ENCODE data around the gene NUTF2. TPM values are rescaled to one million over a fixed set of nuclear protein-coding genes. Genes with fewer than 3 reads are reported as not detected.
A peak's percentile ranks its signal among the peaks of the same experiment; 100 is the strongest.

Gene NUTF2
- total and polyA plus RNA-seq, 4 donors = 49.7 to 164 (median 101) TPM

DNA sequence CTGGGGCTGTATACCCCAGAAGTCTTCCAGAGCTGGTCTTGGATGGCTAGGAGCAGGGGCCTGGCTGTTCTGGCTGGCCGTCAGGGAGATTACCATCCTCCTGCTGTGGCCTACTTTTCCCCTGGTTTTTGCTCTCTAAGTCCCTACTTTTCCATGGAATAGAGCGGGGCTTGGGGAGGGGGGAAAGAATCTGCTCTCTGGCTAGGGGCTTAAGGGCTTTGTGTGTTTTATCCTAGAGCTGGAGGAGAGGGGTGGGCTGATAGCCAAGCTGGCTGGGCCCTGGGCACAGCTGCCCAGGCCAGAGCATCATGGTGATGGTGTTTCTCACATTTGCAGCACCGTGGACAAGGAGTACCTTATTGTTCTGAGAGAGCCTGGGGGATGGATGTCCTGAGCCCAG, 41.6 kb downstream of the NUTF2 start:
- WGBS, 2 donors = 84 to 91% methylated on average over 3 of the region's 3 CpGs
- no peak overlapping the region for H3K27ac ChIP-seq (ENCODE audit: low read depth in 1 of 2, low read length in 1 of 2)
- H3K27me3 ChIP-seq (ENCODE audit: control insufficient read depth in 3 of 3, insufficient read depth in 3 of 3, low read length in 2 of 3) = no peaks in the 10 kb centered on the region
- no peak for DNase-seq
- no peak overlapping the region for H3K9ac ChIP-seq (ENCODE audit: insufficient read depth in 1 of 2, low read length in 2 of 2)
- peaks cover 0 to 17% (median 3%) of the 10 kb centered on the region in 5 donors for H3K4me1 ChIP-seq (ENCODE audit: control insufficient read depth in 5 of 5, insufficient read depth in 5 of 5, low read length in 5 of 5)
- H3K9me3 ChIP-seq (ENCODE audit: control insufficient read depth in 4 of 4, insufficient read depth in 3 of 4, low read length in 3 of 4) = no peaks in the 10 kb centered on the region
- no peak for ATAC-seq (ENCODE audit: insufficient read depth, low FRiP score)
- peaks cover 0 to 13% (median 3%) of the 10 kb centered on the region in 4 donors for H3K36me3 ChIP-seq (ENCODE audit: control insufficient read depth in 4 of 4, insufficient read depth in 4 of 4, low read length in 4 of 4)
- no peak overlapping the region for H3K4me3 ChIP-seq
- TF ChIP-seq, protein P1, sequence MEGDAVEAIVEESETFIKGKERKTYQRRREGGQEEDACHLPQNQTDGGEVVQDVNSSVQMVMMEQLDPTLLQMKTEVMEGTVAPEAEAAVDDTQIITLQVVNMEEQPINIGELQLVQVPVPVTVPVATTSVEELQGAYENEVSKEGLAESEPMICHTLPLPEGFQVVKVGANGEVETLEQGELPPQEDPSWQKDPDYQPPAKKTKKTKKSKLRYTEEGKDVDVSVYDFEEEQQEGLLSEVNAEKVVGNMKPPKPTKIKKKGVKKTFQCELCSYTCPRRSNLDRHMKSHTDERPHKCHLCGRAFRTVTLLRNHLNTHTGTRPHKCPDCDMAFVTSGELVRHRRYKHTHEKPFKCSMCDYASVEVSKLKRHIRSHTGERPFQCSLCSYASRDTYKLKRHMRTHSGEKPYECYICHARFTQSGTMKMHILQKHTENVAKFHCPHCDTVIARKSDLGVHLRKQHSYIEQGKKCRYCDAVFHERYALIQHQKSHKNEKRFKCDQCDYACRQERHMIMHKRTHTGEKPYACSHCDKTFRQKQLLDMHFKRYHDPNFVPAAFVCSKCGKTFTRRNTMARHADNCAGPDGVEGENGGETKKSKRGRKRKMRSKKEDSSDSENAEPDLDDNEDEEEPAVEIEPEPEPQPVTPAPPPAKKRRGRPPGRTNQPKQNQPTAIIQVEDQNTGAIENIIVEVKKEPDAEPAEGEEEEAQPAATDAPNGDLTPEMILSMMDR (IDR thresholded peaks at IDR 0.05; ENCODE audit: control extremely low read depth, extremely low read depth) = no peak

DNA sequence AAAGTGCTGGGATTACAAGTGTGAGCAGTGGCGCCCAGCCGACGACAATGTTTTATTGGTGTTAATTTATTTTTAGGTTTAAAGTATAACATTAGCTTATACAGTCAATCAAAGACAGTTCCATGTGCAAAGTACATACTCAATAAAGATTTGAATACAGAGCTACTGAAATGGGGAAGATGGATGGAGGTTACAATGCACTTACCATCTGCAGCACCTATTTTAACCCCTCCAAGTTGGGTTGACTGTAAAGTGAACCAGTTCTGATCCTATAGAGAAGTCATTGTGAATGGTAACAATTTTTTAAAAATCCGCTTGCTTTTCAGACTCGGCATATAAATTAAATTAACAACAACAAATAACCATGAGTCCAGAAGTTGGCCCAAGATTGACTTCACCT, 45.6 kb downstream of the NUTF2 start:
- ATAC-seq (ENCODE audit: insufficient read depth, low FRiP score) (no peak), DNase-seq (no peak)
- TF ChIP-seq, protein P1 (IDR thresholded peaks at IDR 0.05; ENCODE audit: control extremely low read depth, extremely low read depth) = no peak
- no peaks in the 10 kb centered on the region for H3K9me3 ChIP-seq (ENCODE audit: control insufficient read depth in 4 of 4, insufficient read depth in 3 of 4, low read length in 3 of 4)
- peak overlapping the region in 1 of 2 donors; percentile 73 for H3K27ac ChIP-seq (ENCODE audit: low read depth in 1 of 2, low read length in 1 of 2)
- H3K36me3 ChIP-seq (ENCODE audit: control insufficient read depth in 4 of 4, insufficient read depth in 4 of 4, low read length in 4 of 4) = no peaks in the 10 kb centered on the region
- H3K4me1 ChIP-seq (ENCODE audit: control insufficient read depth in 5 of 5, insufficient read depth in 5 of 5, low read length in 5 of 5) = peaks cover 4 to 17% (median 8%) of the 10 kb centered on the region in 5 donors
- no peaks in the 10 kb centered on the region for H3K27me3 ChIP-seq (ENCODE audit: control insufficient read depth in 3 of 3, insufficient read depth in 3 of 3, low read length in 2 of 3)
- 68 to 78% methylated on average over 5 of the region's 5 CpGs for WGBS, 2 donors
- H3K4me3 ChIP-seq = no peak overlapping the region
- H3K9ac ChIP-seq (ENCODE audit: insufficient read depth in 1 of 2, low read length in 2 of 2) = peak overlapping the region in 1 of 2 donors; percentile 85

DNA sequence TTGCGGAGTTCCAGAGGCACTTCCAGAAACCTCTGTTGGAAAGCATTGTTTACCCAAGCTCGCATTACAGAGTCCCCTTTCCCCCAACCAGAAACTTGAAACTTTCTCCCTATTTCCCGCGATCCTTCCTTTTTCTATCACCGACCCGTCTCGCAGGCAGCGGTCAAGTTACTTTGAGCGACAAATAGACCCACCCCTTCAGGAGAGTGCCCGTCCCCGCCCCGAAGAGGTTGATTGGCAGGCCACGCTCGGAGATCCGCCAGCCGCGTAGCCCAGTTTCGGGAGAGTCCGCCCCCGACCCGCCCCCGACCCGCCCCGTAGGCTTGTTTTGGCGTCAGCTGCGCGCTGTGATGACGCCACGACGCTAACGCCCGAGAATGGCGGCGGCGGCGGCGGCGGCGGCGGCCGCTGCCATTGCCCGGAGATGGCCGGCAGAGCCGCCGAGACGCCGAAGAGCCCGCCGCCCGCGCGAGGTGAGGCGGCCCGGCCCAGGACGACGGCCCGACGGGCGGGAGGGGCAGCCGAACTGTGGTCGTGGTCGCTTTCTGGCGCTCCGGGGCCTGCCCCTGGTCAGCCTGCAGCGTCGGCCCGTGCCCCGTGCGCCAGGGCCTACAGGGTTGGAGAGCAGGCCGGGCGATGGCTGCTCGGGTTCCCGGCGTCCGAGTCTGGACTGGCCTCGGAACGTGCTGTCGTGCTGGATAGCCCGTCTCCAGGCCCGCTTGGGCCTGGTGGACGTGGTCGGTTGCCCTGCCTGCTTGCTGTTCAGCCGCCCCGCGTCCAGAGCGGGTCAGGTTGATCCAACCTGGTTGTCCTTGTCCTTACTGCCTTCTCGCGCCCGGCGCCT, 46.4 kb downstream of the NUTF2 start, which contains the start of gene PSKH1:
Gene PSKH1, plus strand, starts transcription at position 356 of the 844 bp plus-strand sequence. CDS start 15,496 bp downstream, outside the sequence.
- Histone ChIP-seq H3K4me1 (ENCODE audit: control insufficient read depth in 5 of 5, insufficient read depth in 5 of 5, low read length in 5 of 5) (peaks cover 7 to 17% (median 8%) of the 10 kb centered on the region in 5 donors), H3K36me3 (ENCODE audit: control insufficient read depth in 4 of 4, insufficient read depth in 4 of 4, low read length in 4 of 4) (no peaks in the 10 kb centered on the region), H3K9ac (ENCODE audit: insufficient read depth in 1 of 2, low read length in 2 of 2) (peak within 1 kb of the TSS; percentile 94 to 95), H3K27me3 (ENCODE audit: control insufficient read depth in 3 of 3, insufficient read depth in 3 of 3, low read length in 2 of 3) (no peaks in the 10 kb centered on the region), H3K4me3 (peak within 1 kb of the TSS; percentile 82), H3K27ac (ENCODE audit: low read depth in 1 of 2, low read length in 1 of 2) (peak within 1 kb of the TSS; percentile 95 to 100), H3K9me3 (ENCODE audit: control insufficient read depth in 4 of 4, insufficient read depth in 3 of 4, low read length in 3 of 4) (no peaks in the 10 kb centered on the region)
- TF ChIP-seq, protein P1 (IDR thresholded peaks at IDR 0.05; ENCODE audit: control extremely low read depth, extremely low read depth) = no peak
- WGBS, 2 donors = 0 to 1% methylated on average over 49 to 90 of the region's 90 CpGs
- DNase-seq (peak; percentile 98), ATAC-seq (ENCODE audit: insufficient read depth, low FRiP score) (peak; percentile 95)

Data from lung (tissue), 12 donors.